Bronchial epithelial cell (primary cell): Measurements from ENCODE around the gene NFIA. TPM values are rescaled to one million over a fixed set of nuclear protein-coding genes. Genes with fewer than 3 reads are reported as not detected.

Experiments
- DNase-seq: peaks from one replicate; pipeline ENCODE4 v3.0.0-alpha.2; 2010; ENCODE audit warnings: low read depth
- FAIRE-seq: peaks from 2 replicates; lab custom pipeline; 2011; peaks lifted over from hg19 to GRCh38; lab: Jason Lieb, UNC
- H3K27me3 ChIP-seq: 2 replicates; pipeline ENCODE4 v1.5.1; 2011; ENCODE audit warnings: low read length; ENCODE audit not compliant: control insufficient read depth, insufficient read depth
- H3K36me3 ChIP-seq: 2 replicates; pipeline ENCODE4 v1.5.1; 2011; ENCODE audit warnings: low read length; ENCODE audit not compliant: control insufficient read depth, insufficient read depth
- H3K4me3 ChIP-seq: 2 replicates; pipeline ENCODE4 v1.5.1; 2011; ENCODE audit warnings: mild to moderate bottlenecking, low read depth, low read length, control low read depth
- CTCF ChIP-seq: IDR thresholded peaks from 2 replicates; pipeline ENCODE4 v1.5.1; 2011; ENCODE audit warnings: mild to moderate bottlenecking, moderate library complexity, low read length, control low read depth, inconsistent platforms; ENCODE audit not compliant: insufficient read depth, severe bottlenecking
- total RNA-seq: library from RNA; depleted of rRNA; stranded (reverse); fragments of >200 nt; gene quantifications from 2 replicates; pipeline ENCODE4 v1.2.1, GENCODE V29; 2014

The NFIA gene
- total RNA-seq, 1 donor from 2014 or later = 7.4 TPM

DNA sequence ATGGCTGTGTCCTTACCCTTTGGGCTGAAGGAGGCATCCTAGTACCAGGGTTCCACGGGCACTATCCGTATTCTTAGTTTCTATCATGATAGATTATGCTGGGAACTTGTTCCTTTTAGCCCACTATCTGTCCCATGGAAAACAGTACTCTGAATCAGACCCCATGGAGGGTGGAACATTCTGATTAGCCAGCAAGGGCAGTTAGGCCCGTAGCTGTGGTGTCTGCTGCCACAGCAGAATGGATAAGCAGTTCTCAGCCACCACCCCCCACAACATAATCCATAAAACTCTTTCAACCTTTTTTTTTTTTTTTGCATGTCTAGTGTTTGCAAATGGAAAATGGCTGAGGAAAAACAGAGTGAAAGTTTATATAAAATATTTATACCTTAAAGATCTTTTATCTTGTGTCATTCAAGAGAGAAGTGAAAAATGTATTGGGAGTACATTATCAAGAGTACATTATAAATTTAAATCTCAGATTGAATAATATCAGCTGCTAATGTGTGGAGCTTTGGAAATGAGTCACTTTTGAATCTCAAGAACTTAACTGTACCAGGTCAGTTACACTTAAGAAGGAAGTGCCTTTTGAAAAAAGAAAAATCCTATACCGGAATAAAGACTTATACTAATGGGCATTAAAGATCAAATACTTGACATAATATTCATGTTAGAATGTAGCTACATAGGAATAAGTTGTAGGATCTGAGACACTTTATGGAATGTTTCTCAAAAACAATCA, 80.3 kb downstream of the NFIA start:
- Histone ChIP-seq H3K27me3 (no peaks in the 10 kb centered on the region), H3K4me3 (no peak overlapping the region), H3K36me3 (no peaks in the 10 kb centered on the region)
- no peak for TF ChIP-seq CTCF
- no peak for FAIRE-seq
- peak; percentile 42 for DNase-seq

- Histone ChIP-seq H3K4me3 (no peak overlapping the region), H3K36me3 (no peaks in the 10 kb centered on the region), H3K27me3 (no peaks in the 10 kb centered on the region)
- DNase-seq = no peak
- TF ChIP-seq CTCF = no peak
- no peak for FAIRE-seq
Observed at GRCh38 chr1:61163355-61163754, 81.0 kb downstream of the NFIA start.

DNA sequence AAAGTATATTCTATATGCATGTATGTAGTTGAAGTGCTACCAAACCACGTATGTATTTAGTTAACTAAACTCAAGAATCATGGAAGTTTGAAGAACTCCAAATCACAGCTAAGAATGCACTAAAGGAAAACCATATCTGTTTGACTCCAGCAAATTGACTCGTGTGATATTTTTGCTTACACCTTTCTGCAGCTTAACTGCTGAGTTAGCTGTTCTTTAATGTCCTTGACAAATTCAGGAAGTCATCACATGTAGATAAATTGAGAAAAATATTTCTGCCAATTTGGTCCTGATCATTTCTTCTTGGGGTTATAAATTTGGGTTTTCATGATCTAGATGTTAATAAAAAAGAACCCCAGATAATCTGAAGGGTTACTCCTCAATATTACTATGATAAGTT, 83.0 kb downstream of the NFIA start:
- no peak for TF ChIP-seq CTCF
- Histone ChIP-seq H3K27me3 (no peaks in the 10 kb centered on the region), H3K36me3 (no peaks in the 10 kb centered on the region), H3K4me3 (no peak overlapping the region)
- FAIRE-seq (no peak), DNase-seq (no peak)

DNA sequence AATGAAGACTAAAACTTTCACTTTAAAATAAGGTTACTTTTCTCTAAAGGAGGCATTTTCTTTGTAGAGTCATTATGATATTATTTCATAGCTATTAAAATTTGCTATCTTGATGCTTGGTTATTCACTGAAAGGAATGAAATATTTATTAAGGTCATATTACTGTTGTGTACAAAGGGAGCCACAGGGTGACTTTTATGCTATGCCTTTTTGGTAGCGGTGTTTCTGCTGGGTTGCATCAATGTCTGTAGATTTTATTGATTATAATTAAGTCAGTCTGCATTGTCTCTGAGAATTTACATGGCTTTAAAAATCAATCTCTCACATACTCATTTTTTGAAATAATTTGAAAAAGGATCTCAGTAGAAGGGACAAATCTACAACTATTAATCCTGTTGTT, 84.9 kb downstream of the NFIA start:
- FAIRE-seq = no peak
- Histone ChIP-seq H3K4me3 (no peak overlapping the region), H3K36me3 (no peaks in the 10 kb centered on the region), H3K27me3 (no peaks in the 10 kb centered on the region)
- DNase-seq = no peak
- TF ChIP-seq CTCF = no peak

GRCh38 chr1:61169045-61169444, 86.7 kb downstream of the NFIA start:
- peak; percentile 60 for FAIRE-seq

More at GRCh38 chr1:61169045-61169444, 86.7 kb downstream of the NFIA start:
- no peaks in the 10 kb centered on the region for H3K36me3 ChIP-seq
- no peak for TF ChIP-seq CTCF
- no peak overlapping the region for H3K4me3 ChIP-seq
- no peak for DNase-seq
- no peaks in the 10 kb centered on the region for H3K27me3 ChIP-seq
